Esophagus mucosa (tissue), 1 donor: ENCODE data around the gene SLC9A6. TPM values are rescaled to one million over a fixed set of nuclear protein-coding genes. Genes with fewer than 3 reads are reported as not detected.
"Not testable (repeated sequence)": the region's sequence is repeated elsewhere in the genome, so short reads cannot be mapped to it uniquely, and the experiment has no call there.

Experiments used
- ATAC-seq: fragments of 200-7000 bp; cut with Tn5 transposase; one replicate; pipeline ENCODE4 v1.9.1; 2020
- total RNA-seq: library from RNA; stranded (reverse); gene quantifications from one replicate; pipeline ENCODE4 v1.2.4, GENCODE V29; 2023
- donor health status: DM: yes; HTN: yes; CAD: no.

SLC9A6 gene
- total RNA-seq, 1 donor from 2014 or later = 10.5 TPM

- ATAC-seq = no peak
These were observed 45.3 kb downstream of the SLC9A6 start for GRCh38 chrX:136030303-136031191.

- no peak for ATAC-seq
These were observed 46.4 kb downstream of the SLC9A6 start for GRCh38 chrX:136031626-136032025.

GRCh38 chrX:136032370-136032769, 47.1 kb downstream of the SLC9A6 start:
- no peak for ATAC-seq

- ATAC-seq = no peak
These were observed 49.4 kb downstream of the SLC9A6 start for GRCh38 chrX:136034668-136035067.

- no peak for ATAC-seq
These were observed 50.4 kb downstream of the SLC9A6 start for GRCh38 chrX:136035663-136036062.

GRCh38 chrX:136039485-136039884, 54.2 kb downstream of the SLC9A6 start:
- no peak for ATAC-seq

GRCh38 chrX:136039968-136040367, 54.7 kb downstream of the SLC9A6 start:
- no peak for ATAC-seq

GRCh38 chrX:136041254-136041812, 56.1 kb downstream of the SLC9A6 start:
- ATAC-seq = peak; percentile 83

- ATAC-seq = no peak
These were observed 59.8 kb downstream of the SLC9A6 start for GRCh38 chrX:136045008-136045407.

- ATAC-seq = no peak
These were observed 61.2 kb downstream of the SLC9A6 start for GRCh38 chrX:136046295-136047015.

- no peak for ATAC-seq
These were observed 61.9 kb downstream of the SLC9A6 start for GRCh38 chrX:136047016-136047642.

GRCh38 chrX:136047969-136048368, 62.7 kb downstream of the SLC9A6 start:
- ATAC-seq = no peak

GRCh38 chrX:136048446-136048845, 63.2 kb downstream of the SLC9A6 start:
- ATAC-seq = no peak

GRCh38 chrX:136049608-136050007, 64.4 kb downstream of the SLC9A6 start:
- no peak for ATAC-seq

GRCh38 chrX:136050875-136051274, 65.6 kb downstream of the SLC9A6 start:
- ATAC-seq = not testable (repeated sequence)

- ATAC-seq = no peak
These were observed 66.4 kb downstream of the SLC9A6 start for GRCh38 chrX:136051611-136052010.

- no peak for ATAC-seq
These were observed 70.5 kb downstream of the SLC9A6 start for GRCh38 chrX:136055651-136056221.

GRCh38 chrX:136057567-136057966, 72.3 kb downstream of the SLC9A6 start:
- no peak for ATAC-seq

- ATAC-seq = no peak
These were observed 74.1 kb downstream of the SLC9A6 start for GRCh38 chrX:136059350-136059749.

GRCh38 chrX:136061286-136061685, 76.1 kb downstream of the SLC9A6 start:
- no peak for ATAC-seq

GRCh38 chrX:136061696-136062095, 76.5 kb downstream of the SLC9A6 start:
- no peak for ATAC-seq

- ATAC-seq = no peak
These were observed 78.3 kb downstream of the SLC9A6 start for GRCh38 chrX:136063340-136064079.
